GM04504 (cell line): Measurements from ENCODE around the gene ATP6V0C.
"Not testable (repeated sequence)": the region's sequence is repeated elsewhere in the genome, so short reads cannot be mapped to it uniquely, and the experiment has no call there.

ENCODE experiments used
- DNase-seq: peaks from one replicate; pipeline ENCODE4 v3.0.0-alpha.2; 2012; ENCODE audit warnings: low read depth

ATP6V0C gene

DNA sequence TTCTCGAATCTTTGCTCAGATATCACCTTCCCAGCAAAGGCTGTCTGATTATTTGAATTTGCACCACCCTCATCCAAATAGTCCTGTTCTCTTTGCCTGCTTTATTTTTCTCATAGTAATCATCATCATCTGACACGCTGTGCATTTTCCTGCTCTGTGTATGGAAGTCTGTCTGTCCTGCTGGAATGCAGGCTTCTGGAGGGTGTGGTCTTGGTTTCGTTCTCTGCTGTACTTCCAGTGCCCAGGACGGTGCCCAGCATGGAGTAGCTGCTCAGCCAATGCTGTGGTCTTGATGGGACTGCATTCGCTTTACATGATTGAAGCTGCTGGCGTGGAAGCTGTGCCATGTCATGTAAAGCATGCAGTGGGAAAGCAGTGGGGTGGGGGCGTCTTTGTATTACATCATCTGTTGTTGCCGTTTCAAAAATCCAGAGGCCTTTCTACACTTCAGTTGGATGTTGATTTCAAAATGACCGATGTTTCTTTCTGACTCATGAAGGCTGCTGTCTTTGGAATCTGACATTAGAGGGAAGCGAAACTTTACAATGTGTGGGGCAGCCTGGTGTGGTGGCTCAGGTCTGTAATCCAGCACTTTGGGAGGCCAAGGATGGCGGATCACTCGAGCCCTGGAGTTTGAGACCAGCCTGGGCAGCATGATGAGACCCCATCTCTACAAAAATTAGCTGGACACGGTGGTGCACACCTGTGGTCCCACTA is 41.1 kb downstream of the ATP6V0C start:
- not testable (repeated sequence) for DNase-seq

DNA sequence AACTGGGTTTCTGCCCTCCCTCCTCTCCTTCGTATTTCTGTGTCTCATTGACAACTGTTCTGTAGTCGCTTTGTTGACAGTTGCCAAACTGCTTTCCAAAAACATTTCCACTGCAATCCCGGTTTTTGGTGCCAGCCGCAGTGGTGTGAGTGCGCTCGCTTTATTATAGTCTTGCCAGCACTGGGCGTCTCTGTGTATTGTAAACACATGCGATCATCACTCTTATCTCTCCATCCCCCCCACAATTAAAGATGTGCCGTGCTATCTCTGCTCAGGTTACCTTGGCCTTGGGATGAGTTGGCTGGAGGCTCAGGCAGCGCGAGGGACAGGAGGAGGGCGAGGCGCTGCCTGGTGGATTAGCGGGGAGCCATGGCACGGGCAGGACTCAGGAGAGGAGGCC is 43.4 kb downstream of the ATP6V0C start:
- not testable (repeated sequence) for DNase-seq

- not testable (repeated sequence) for DNase-seq
These were observed 46.5 kb downstream of the ATP6V0C start for GRCh38 chr16:2560131-2560797.

DNA sequence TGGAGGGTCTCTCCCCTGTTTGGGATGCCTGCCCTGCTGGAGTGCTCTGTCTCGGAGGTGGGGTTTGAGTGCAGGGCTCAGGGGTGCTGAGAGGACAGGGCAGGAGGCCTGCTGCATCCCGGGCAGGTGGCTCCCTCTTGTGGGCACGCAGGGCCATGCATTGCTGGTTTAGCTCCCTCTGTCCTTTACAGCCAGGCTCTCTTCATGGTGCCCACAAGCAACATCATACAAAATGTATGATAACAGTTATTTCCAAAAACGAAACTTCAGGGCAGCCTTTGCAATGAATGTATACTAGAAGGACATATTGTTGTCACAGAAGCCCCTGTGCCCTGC is 47.0 kb downstream of the ATP6V0C start:
- DNase-seq, result not testable (repeated sequence)

DNA sequence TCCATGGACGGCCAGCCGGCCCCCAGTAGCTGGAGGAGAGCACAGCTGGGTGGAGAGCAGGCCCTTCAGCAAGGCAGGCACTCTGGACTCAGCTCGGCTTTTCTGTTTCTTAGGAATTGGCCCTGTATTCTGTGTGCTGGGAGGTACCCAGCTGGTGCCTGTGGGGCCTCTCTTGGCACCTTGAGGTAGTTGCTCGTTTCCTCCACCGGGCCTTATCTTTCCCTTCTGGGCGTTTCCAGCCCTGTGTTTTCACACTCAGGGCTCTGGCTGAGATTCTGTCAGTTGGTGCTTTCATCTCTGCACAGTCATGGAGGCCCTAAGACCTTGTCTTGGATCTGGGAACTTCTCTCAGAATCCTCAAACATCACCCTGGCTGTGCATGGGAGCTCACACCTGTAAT is 53.8 kb downstream of the ATP6V0C start:
- not testable (repeated sequence) for DNase-seq

DNA sequence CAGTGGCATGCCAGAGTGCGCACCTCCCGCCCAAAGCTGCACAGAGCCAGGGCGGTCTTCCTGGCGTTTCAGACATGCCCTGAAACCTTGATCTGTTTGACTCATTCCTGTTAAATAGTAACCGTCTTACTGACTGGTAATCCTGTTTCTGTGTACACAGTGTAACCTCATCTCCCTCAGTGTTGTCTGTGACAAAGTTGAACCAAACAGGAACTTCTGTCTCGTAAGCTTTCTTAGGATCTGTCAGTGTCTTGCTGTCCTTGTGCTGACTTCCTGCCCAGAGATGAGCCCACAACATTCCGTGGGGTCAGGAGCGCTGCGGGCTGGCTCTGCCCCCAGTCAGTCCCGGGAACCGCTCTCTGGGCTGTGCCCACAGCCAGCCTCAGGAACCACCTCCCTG is 54.8 kb downstream of the ATP6V0C start:
- DNase-seq, result not testable (repeated sequence)
